ENCODE measurements around the gene ERI2.

ERI2 gene
- long read RNA-seq, transcript ERI2-206 (10 exons, 2,903 nt), result minor isoform, 10 of 185 reads
- long read RNA-seq, transcript ERI2-202 (9 exons, 3,499 nt), result minor isoform, 10 of 185 reads
- long read RNA-seq, transcript ERI2-215 (9 exons, 2,646 nt), result major isoform, 28 of 185 reads
- long read RNA-seq, partial matches to known transcripts, result 42 of 185 reads
- long read RNA-seq, other reads (novel, unspliced or antisense), result 95 of 185 reads

DNA sequence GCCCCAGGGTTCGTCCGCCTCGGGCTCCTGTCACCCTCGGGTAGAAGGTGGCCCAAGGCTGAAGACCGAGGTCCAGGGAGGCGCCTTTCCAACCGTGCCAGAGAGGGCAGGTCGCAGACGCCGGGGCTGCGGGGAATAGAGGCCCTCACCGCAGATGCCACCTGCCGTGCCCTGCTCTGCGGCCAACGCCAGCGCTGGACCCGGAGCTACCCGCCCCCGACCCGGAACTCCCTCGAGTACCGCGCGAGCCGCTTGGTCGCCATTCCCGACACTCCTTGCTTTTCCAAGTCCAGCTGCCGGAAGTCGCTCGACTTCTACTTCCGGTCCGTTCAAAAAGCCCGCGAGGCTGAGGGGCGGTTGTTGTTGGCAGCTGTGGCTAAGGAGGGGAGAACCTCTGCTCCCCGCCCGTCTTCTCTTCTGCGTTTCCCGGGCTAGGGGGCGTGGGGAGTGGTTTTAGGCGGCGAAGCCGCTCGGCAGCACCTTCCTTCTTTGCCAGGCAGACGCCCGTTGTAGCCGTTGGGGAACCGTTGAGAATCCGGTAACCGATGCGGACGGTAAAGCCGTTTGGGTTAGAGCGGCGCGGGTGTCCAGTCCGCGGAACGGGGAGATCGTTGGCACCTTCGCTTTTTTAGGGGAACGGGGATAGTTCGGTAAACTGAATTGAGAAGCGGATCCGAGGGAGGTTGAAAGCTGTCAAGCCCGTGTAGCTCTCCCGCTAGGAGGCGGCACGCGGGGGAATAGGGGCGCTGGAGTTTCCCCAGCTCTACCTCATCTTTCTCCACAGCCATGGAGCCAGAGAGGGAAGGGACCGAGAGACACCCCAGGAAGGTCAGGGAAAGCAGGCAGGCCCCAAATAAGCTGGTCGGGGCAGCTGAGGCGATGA, at the start of gene ERI2, which contains the start of gene REXO5:
Gene ERI2 (minus strand): TSS at position 305 of the 883 bp plus-strand sequence. CDS start 42 bp downstream, at position 263.
Gene REXO5 (plus strand): TSS at position 360 of the 883 bp plus-strand sequence. CDS start 427 bp downstream, at position 787.
- H3K27me3 ChIP-seq (ENCODE audit: insufficient read depth, poor library complexity, severe bottlenecking), result no peaks in the 10 kb centered on the region
- H3K4me3 ChIP-seq (replicated peaks; ENCODE audit: insufficient read depth, low read length), result peak within 1 kb of the TSS; percentile 85
- TF ChIP-seq, protein P1, sequence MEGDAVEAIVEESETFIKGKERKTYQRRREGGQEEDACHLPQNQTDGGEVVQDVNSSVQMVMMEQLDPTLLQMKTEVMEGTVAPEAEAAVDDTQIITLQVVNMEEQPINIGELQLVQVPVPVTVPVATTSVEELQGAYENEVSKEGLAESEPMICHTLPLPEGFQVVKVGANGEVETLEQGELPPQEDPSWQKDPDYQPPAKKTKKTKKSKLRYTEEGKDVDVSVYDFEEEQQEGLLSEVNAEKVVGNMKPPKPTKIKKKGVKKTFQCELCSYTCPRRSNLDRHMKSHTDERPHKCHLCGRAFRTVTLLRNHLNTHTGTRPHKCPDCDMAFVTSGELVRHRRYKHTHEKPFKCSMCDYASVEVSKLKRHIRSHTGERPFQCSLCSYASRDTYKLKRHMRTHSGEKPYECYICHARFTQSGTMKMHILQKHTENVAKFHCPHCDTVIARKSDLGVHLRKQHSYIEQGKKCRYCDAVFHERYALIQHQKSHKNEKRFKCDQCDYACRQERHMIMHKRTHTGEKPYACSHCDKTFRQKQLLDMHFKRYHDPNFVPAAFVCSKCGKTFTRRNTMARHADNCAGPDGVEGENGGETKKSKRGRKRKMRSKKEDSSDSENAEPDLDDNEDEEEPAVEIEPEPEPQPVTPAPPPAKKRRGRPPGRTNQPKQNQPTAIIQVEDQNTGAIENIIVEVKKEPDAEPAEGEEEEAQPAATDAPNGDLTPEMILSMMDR (IDR thresholded peaks at IDR 0.05; ENCODE audit: insufficient read depth, low read length), result peak; percentile 24
- TF ChIP-seq GABPA (IDR thresholded peaks at IDR 0.05; ENCODE audit: low read depth) (peak; percentile 96), REST (IDR thresholded peaks at IDR 0.05; ENCODE audit: insufficient replicate concordance, low read depth) (no peak), POLR2AphosphoS5 (IDR thresholded peaks at IDR 0.05; ENCODE audit: low read depth) (peak; percentile 86)
- DNase-seq (ENCODE audit: low read depth in 1 of 2, low spot score in 1 of 2), result peak; percentile 93 to 96
- H3K27ac ChIP-seq (replicated peaks), result peak within 1 kb of the TSS; percentile 100

- Histone ChIP-seq H3K27ac (replicated peaks) (no peak overlapping the region), H3K27me3 (ENCODE audit: insufficient read depth, poor library complexity, severe bottlenecking) (no peaks in the 10 kb centered on the region), H3K4me3 (replicated peaks; ENCODE audit: insufficient read depth, low read length) (no peak overlapping the region)
- TF ChIP-seq, protein P1 (IDR thresholded peaks at IDR 0.05; ENCODE audit: insufficient read depth, low read length), result no peak
- DNase-seq (ENCODE audit: low read depth in 1 of 2, low spot score in 1 of 2), result no peak
Observed at GRCh38 chr16:20854963-20855362, 48.7 kb upstream of the ERI2 start.

GRCh38 chr16:20853981-20854620, 47.8 kb upstream of the ERI2 start:
- DNase-seq (ENCODE audit: low read depth in 1 of 2, low spot score in 1 of 2), result no peak
- Histone ChIP-seq H3K27me3 (ENCODE audit: insufficient read depth, poor library complexity, severe bottlenecking) (no peaks in the 10 kb centered on the region), H3K4me3 (replicated peaks; ENCODE audit: insufficient read depth, low read length) (no peak overlapping the region), H3K27ac (replicated peaks) (no peak overlapping the region)
- no peak for TF ChIP-seq SPI1 (IDR thresholded peaks at IDR 0.05; ENCODE audit: borderline replicate concordance, low read depth)
- TF ChIP-seq, protein P1 (IDR thresholded peaks at IDR 0.05; ENCODE audit: insufficient read depth, low read length), result no peak

DNA sequence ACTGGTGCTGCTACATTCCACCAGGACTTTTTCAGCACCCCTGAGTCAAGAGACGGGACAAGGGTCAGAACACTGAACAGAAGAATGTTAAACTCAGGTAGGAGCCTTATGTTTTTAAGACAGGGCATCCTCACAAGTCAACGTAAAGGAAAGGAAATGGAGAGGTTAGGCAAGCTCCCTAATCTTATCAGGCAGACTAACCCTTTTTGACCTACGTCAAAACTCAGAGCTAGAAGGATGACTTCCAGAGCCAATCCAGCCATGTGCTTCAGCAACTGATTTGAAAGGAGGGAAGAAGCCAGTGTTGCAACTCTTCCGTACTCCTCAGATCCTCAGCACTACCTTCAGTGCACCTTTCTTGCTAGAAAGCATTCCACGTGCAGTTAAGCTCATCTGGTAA, 46.9 kb upstream of the ERI2 start:
- no peaks in the 10 kb centered on the region for H3K27me3 ChIP-seq (ENCODE audit: insufficient read depth, poor library complexity, severe bottlenecking)
- DNase-seq (ENCODE audit: low read depth in 1 of 2, low spot score in 1 of 2), result no peak
- TF ChIP-seq POLR2AphosphoS5 (IDR thresholded peaks at IDR 0.05; ENCODE audit: low read depth), result no peak
- no peak overlapping the region for H3K4me3 ChIP-seq (replicated peaks; ENCODE audit: insufficient read depth, low read length)
- no peak overlapping the region for H3K27ac ChIP-seq (replicated peaks)

Measured in HL-60 (cell line).